Measurements from ENCODE around the gene HOXB2.

HOXB2 gene

GRCh38 chr17:48578616-48579470 is 33.9 kb upstream of the HOXB2 start:
- peak; percentile 26 for DNase-seq

DNA sequence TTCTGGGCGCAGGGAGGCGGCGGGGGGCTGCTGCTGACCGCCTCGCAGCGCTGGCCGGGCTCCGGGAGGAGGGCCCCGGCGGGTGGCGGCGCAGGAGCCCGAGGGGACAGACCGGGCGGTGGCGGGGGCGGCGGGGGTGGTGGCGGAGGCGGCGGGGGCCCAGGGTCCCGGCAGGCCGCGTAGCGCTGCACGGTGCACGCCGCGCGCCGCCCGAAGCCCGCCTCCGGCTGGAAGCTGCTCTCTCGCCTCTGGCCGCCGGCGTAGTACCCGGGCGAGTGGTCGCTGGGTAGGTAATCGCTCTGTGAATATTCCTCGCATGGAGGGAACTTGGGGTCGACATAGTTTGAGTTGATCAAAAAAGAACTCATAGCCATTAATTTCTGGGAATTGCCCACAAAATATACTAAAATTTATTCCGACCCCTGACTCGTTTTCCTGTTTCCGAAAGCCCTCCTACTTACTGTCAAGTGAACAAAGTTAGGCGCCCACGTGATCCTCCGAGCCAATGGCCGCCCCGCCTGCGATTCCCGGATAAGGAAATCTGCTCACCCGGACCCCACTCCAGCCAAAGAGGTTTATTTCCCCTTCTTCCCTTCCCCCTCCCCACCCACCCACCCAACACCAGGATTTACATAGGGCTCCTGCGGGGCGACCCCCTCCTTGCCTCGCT is 33.2 kb upstream of the HOXB2 start, which contains the start of gene HOXB4:
HOXB4 (minus strand) TSS at position 405 of the 670 bp plus-strand sequence; CDS start at position 374, 31 bp downstream.
- DNase-seq: peak; percentile 16

DNA sequence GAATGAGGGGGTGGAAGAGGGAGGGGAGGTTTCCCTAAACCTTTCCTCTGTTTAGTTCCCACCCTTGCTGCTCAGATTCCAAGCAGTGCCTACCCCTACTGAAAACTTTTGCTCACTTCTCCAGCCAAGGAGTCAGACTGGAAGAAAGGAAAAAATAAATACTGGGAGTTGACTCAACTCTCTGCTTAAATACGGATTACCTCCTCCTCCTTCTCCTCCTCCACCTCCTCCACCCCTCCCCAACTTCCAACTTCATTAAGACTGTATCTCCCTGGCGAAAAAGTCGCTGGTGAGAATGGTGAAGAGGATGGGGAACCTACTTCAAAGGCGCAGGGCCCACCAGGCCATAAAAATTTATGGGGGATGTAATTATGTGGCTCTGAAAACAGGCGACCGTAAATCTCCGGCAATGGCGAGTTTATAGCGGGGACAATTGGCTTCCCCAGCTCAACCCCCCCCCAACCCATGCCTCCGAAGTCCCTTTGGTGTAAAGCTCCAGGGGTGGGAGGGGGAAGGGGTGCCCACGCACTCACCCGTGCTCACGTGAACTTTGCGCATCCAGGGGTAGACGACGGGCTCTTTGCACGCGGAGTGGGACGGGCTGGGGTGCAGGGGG is 32.5 kb upstream of the HOXB2 start:
- no peak for DNase-seq

DNA sequence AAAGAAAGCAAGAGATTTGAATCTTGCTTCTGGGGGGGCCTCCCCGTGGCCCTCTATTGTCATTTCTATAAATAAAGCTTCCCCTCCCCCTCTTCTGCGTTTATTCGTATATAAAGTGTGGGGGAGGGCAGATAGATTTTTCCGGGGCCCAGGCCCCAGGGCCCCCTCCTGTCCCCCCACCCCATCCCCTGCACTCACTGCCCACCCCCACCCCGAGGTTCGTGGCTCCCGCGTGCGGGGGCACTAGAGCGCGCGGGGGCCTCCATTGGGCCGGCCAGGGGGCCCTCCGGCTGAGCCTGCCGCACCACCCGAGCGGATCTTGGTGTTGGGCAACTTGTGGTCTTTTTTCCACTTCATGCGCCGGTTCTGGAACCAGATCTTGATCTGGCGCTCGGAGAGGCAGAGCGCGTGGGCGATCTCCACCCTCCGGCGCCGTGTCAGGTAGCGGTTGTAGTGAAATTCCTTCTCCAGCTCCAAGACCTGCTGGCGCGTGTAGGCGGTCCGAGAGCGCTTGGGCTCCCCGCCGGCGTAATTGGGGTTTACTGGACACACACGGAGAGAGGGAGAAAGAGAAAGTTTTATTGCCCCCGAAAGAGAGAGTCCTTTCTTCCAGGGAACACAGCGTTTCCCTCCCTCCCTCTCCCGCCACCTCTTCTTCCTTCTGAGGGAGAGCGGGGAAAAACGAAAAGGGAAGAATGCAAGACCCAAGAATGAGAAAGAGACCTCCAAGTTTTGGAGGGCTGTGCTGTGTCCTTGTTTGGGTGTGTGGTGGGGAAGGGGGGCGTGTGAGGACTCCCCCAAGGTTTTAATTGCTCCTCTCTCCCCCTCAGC is 31.8 kb upstream of the HOXB2 start:
- no peak for DNase-seq

DNA sequence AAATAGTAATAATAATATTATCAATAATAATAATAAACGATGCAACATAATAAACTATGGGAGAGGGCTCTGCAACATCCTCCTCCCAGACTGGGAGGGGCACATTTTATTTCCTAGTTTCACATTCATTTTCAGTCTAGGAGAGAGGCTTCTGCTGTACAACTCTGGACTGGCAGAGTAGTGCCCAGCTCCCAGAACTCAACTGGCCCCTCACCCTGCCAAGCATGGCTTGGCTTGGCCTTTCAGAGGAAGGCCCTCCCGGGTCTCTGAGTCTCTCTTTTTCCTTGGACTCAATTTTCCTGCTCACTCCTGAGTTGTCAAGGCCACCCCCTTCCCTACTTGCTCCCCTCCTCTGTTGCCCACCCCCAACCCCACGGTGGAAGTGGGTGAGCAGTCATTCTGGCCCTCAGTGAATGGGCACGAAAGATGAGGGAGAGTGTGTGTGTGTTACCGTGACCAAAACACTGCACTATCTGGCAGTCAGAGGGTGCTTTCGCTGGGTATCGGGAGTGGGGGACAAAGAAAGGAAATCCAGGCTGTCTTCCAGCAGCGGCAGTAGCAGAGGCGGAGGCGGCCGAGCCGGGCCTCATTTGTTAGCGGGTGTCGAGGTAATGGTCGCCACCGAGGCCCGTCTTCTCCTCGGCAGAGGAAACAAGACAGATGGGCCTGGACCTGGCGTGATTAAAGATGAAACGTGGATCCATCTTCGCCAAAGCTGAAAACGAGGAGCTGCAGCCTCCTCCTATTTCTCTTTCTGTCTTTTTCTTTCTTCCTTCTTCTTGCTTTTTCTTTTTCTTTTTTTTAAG is 31.0 kb upstream of the HOXB2 start:
- no peak for DNase-seq

GRCh38 chr17:48575066-48575582 is 30.2 kb upstream of the HOXB2 start:
- DNase-seq: no peak

GRCh38 chr17:48574505-48575065 is 29.7 kb upstream of the HOXB2 start:
- no peak for DNase-seq

DNA sequence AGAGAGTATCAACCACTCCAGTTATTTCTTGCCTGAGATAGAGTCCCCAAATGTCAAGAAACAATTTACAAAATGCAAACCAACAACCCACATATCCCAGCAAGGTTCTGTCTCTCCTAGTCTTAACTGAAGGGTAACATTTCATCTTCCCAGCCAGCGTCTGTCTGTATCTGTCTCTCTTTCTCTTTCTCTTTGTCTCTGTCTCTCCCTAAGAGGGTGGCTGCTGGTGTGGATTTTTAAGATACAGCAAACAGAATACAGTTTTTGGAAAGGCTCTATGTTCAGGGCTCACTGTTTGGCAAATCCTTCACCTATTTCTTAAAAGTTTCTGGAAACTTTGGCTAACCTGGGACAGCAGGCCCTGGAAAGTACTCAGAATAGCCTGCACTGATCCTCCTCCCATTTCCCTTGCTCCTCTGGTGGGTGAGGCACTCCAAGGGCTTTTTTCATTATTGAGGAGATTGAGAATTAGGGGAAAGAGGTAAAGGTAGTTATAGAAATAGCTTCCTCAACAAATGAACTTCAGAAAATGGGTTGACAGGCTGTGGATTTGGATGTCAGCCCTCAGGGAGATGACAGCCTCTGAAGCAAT is 27.0 kb upstream of the HOXB2 start:
- DNase-seq: no peak

DNA sequence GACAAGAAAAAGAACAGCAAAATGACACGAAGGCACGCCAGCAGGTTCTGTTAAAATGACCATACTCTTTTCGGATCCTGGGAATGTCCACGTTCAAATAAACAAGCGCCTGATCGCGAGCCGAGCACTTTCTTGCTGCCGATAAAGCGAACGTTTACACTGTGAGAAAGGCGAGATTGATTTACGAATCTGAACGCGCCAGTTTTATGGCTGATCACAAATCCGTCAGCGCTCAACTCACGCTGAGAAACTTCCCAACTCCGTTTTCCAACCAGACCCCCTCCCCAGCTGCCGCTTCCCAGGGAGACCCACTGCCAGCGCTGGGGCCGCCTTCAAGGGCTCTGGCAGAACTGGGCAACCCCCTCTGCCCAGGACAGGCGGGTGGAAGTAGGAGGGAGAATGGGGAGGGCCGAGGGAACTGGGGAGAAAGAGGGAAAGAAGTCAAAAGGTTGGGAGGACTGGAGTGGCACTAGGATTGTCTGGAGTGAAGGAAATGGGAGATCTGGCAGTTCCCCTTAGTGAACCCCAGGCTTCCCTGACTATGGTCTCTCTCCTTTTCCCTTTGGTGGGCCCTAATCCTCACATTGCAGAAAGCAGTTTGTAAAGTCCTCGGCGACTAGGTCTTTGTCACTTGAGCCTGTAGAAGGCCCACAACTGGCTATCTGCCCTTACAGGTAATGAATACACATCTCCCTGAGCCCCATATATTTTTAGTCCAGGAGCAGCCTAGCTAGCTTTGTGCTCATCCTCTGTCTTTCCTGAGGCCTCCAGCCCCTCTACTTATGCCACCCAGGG is 26.3 kb upstream of the HOXB2 start:
- DNase-seq: no peak

- DNase-seq: no peak
These were observed 25.6 kb upstream of the HOXB2 start for GRCh38 chr17:48570325-48571023.

DNA sequence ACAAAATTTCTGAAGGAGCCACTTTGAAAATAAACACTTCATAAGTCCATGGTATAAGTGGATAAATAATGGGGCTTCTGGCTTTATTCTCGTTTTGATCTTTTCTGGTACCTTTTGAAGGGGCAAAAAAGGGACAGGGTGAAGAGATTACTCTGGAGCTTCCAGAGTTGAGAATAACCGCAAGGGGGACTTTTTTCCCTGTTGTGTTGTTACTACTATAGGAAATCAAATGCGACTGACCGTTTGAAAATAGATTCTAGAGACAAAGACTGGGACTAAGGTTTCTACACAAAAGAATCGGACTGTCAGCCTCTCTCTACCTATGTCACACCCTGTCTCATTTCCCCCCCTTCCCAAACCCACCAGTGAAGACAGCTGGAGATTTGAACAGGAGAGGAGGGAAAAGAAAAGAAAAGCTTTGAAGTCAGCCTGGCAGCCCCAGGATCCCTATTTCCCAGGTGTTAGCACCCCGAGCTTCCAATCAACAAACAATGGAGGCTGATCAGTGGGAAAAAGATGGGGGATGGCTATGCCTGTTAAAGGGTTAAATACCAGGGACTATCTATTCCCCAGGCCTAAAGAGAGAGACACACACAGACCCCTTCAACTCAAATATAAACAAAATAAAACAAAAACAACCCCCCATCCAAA is 24.9 kb upstream of the HOXB2 start:
- DNase-seq: no peak

GRCh38 chr17:48569240-48569582 is 24.3 kb upstream of the HOXB2 start:
- no peak for DNase-seq

DNA sequence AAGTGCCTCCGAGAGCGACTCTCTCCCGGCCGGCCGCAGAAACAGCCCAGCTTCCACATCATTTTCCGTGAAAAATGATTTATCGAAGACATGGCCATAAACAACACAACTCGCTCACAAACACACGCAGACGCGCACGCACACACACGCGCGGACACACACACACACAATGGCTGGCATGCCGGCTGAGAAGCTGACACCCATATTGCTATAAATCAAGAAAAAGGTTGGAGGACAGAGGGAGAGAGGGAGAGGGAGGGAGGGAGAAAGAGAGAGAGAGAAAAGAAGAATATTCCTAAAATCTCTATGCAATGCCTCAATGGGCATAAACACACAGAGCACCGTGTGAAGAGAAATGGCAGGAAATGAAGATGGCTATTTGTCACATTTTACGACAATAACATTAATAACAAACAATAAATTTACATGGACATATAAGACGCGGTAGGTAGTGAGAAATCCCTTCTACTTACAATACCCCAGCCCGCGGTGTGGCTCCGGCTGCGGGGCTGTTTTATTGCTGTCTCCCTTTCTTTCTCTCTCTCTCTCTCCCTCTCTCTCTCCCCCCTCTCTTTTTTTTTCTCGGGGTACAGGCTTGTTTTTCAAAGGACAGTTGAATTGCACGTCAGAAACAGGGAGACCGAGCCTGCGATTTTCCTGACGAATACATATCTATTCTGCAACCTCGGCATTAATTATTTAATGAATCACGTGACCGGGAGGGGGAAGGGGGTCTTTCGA is 23.8 kb upstream of the HOXB2 start:
- DNase-seq: no peak

DNA sequence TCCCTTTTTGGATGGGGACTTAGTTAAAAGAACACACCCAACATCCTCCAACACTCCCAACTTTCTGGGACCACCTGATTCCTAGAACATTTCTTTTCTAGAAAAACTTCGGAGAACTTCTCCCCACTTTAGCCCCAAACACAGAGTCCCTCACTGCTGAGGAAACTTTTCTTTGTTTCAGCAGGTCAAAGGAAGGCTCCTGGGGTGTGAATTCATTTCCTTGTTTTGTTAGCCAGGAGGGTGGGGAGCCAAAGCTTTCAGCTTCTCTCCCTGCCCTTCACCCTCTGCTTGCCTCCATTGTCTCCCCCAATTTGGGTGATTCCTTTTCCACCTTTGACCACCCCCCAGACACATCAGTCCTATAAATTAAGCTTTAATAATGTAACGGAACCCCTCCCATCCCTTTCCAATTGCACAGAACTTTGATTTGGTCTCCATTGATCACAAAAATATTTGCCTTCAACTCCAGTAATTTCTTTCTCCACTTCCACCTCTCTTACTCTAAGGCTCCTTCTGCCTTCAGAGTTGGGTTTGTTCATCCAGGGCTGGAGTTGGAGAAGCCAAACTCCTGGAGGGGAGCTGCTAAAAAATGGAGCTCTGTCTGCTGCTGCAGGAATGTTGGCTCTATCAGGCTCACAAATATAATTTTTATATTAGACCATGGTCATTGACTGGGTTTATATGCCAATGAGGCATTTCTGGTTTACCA is 22.9 kb upstream of the HOXB2 start:
- DNase-seq: no peak

- DNase-seq: no peak
These were observed 22.3 kb upstream of the HOXB2 start for GRCh38 chr17:48567209-48567608.

- DNase-seq: no peak
These were observed 21.8 kb upstream of the HOXB2 start for GRCh38 chr17:48566717-48567116.

DNA sequence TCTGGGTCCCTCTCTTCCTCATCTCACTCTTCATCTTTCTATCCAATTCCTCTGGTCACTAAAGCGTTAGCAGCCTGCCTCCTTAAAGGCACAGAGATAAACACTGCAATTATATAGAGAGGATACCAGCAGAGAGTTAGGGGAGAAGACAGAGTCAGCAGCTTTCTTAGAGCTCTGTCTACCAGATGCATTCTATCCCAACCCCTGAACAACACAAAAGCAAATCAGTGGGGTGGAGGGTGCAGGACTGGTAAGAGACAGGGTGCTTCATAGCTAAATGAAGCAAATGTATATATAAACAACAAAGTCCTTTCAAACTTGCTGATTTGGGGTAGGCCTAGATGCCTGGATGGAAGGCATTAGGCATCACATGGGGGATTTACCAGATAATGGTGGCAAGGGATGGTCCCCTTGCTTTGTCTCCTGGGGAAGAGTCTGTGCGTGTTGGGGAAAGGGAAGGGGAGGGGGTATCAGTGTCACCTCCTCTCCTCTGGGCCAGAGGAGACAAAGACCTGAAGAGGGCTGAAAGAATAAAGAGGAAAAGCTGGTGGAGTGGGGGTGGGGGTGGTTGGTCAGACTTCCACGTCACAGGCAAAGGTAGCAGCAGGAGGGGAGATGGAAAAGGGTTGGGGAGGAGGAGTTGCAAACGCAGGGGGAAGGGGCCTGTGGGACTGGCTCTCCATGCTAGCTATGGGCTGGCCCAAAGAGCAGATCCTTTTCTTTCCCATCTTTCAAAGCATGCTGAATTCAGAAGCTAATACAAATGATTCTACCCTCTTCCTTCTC is 21.2 kb upstream of the HOXB2 start:
- DNase-seq: no peak
